HG03039 (cell line): Measurements from ENCODE around the gene CFAP92.
"Not testable (repeated sequence)": the region's sequence is repeated elsewhere in the genome, so short reads cannot be mapped to it uniquely, and the experiment has no call there.

Experiments used
- ATAC-seq: cut with Tn5 transposase; IDR thresholded peaks from one replicate; pipeline ENCODE4 v1.9.1; 2021; ENCODE audit warnings: mild to moderate bottlenecking, moderate library complexity; ENCODE audit not compliant: unreplicated experiment

The CFAP92 gene

GRCh38 chr3:128906804-128907525, 86.9 kb downstream of the CFAP92 start:
- ATAC-seq: no peak

GRCh38 chr3:128906031-128906803, 87.7 kb downstream of the CFAP92 start:
- ATAC-seq: no peak

GRCh38 chr3:128903501-128903900, 90.4 kb downstream of the CFAP92 start:
- ATAC-seq: no peak

- ATAC-seq: no peak
Observed at GRCh38 chr3:128902426-128902825, 91.5 kb downstream of the CFAP92 start.

GRCh38 chr3:128895843-128896697, 97.8 kb downstream of the CFAP92 start:
- ATAC-seq: no peak

- no peak for ATAC-seq
Observed at GRCh38 chr3:128889139-128889894, 104.6 kb downstream of the CFAP92 start.

GRCh38 chr3:128884992-128885391, 108.9 kb downstream of the CFAP92 start:
- no peak for ATAC-seq

GRCh38 chr3:128882719-128883118, 111.2 kb downstream of the CFAP92 start:
- no peak for ATAC-seq

- no peak for ATAC-seq
Observed at GRCh38 chr3:128881576-128881975, 112.3 kb downstream of the CFAP92 start.

- ATAC-seq: not testable (repeated sequence)
Observed at GRCh38 chr3:128880455-128880854, 113.4 kb downstream of the CFAP92 start.

GRCh38 chr3:128879991-128880390, 113.9 kb downstream of the CFAP92 start:
- no peak for ATAC-seq

- peak; percentile 84 for ATAC-seq
Observed at GRCh38 chr3:128879125-128879969, 114.5 kb downstream of the CFAP92 start, which contains the start of gene ACAD9. Gene ACAD9 (plus strand): TSS chr3:128879620. CDS start chr3:128879692, 72 bp downstream.

GRCh38 chr3:128878556-128879124, 115.2 kb downstream of the CFAP92 start:
- ATAC-seq: peak; percentile 5

- no peak for ATAC-seq
Observed at GRCh38 chr3:128878011-128878457, 115.8 kb downstream of the CFAP92 start.

- ATAC-seq: no peak
Observed at GRCh38 chr3:128875556-128876120, 118.2 kb downstream of the CFAP92 start.

- no peak for ATAC-seq
Observed at GRCh38 chr3:128874481-128875180, 119.2 kb downstream of the CFAP92 start.

GRCh38 chr3:128873244-128874022, 120.4 kb downstream of the CFAP92 start:
- no peak for ATAC-seq
